ENCODE results near the gene CCDC9.

The CCDC9 gene

DNA sequence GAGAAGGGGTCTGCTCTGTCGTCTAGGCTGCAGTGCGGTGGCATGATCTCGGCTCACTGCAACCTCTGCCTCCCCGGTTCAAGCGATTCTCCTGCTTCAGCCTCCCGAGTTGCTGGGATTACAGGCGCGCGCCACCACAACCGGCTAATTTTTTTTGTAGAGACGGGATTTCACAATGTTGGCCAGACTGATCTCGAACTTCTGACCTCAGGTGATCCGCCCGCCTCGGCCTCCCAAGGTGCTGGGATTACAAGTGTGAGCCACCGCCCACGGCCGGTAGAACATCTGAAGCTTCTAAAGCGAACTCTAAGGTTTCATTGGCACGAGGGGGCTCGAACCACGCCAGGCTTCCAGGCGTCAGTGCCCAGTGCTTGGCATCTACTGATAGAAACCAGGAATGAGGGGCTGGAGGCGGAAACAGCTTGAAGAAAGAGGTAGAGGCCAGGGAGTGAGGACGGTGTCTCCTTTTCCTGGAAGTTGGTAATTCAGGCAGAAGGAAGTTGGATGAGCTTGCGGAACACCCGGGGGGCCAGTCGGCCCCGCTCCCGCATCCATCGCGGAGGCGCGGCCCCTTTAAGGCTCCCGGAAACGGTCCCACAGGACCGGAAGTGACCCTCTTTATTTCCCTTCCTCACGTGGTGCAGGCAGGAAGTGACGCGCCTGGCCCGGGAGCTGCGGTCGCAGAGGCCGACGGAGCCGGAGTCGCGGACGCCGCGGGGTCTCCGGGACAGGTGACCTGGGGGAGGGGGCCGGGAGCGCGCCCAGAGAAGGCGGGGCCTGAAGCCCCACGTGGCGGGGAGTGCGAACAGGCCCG lies at the start of gene CCDC9:
Gene CCDC9 (plus strand): TSS at position 647 of the 814 bp plus-strand sequence. CDS start 1,876 bp downstream, outside the sequence.
- H3K4me3 ChIP-seq (ENCODE audit: low read depth, low read length), result peak within 1 kb of the TSS; percentile 78

DNA sequence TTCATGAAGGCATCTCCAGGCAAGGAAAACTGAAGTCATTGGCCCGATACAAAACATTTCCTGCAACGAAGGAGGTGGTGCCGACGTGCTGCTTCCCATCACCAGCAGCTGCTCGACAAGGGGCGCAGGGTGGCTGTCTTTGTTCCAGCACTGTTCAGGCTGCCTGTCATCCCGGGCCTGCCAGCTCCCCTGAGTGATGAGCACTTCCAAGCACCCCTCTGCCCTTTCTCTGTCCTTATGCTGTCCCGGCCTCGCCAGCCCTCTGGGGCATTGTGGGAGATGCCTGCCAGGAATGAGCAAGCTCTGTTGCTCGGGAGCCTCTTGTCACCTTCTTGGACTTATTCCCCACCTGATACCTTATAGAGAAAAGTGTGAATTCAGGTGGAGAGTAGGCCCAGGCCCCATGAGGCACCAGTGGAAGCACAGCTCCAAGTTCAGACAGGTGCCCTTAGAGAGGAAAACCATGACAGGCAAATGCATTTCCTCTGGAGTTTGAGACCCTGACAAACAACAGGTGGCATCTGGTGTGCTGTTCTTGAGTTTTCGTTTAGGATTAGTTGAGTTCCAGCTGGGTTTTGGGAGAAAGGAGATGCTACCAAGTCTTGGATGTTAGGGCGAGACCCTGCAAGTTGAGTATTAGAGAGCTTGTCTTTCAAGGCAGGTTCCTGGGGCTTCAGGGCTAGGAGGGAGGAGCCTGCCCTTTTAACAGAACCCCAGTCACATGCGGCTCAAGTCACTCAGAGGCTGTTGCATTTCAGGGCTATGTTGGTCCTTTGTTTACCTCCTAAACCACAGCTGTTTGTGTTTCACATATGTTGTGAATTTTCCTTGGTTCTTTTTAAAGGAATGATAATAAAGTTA lies 46.8 kb upstream of the CCDC9 start:
- H3K4me3 ChIP-seq (ENCODE audit: low read depth, low read length), result no peak overlapping the region

DNA sequence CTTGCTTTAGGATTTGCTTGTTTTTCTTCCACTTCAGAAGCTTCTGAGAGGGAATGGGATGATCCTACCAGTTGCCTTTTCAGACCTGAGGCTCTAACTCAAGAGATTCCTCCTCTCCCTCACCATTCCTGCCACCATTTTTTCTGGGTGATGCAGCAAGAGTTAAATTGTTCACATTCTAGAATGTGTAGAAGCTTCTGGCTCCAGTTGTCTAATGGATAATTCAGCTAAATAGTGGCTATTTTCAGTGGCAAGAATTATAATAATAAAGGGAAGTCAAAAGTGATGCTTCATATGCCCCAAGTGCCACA lies 46.2 kb upstream of the CCDC9 start:
- H3K4me3 ChIP-seq (ENCODE audit: low read depth, low read length), result no peak overlapping the region

DNA sequence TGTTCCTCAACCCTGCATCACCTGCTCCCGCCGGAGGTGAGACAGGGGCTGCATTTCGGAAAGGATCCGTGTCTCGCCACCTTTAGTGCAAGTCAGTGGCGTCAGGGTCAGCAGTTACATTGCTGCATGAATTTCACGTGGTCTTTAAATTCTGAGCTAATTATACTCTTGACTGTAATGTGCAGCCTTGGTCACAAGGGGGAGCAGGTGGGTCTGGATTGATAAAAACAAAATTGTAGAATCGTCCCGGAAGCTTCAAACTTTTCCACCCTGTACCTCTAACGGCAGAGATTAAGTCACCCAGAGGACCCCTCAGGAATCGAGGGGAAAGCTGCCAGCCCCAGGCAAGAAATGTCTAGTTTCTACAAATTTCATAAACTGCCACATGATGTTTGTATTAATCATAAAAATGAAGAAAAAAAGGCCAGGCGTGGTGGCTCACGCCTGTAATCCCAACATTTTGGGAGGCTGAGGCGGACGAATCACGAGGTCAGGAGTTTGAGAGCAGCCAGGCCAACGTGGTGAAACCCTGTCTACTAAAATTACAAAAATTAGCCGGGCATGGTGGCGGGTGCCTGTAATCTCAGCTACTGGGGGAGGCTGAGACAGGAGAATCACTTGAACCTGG lies 45.5 kb upstream of the CCDC9 start:
- H3K4me3 ChIP-seq (ENCODE audit: low read depth, low read length), result no peak overlapping the region

DNA sequence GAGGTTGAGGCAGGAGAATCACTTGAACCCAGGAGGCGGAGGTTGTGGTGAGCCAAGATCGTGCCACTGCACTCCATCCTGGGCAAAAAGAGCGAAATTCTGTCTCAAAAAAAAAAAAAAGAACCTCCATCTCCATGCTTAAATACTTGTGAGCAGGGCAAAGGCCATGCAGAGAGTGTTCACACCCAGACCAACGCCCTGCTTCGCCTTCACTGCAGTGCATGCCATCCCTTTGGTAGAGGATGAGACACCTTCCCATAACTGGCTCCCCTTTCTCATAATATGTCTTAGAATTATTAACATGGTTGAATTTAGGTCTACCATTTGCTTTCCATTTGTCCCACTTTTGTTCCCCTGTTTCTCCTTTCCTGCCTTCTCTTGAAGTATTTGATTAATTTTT lies 40.7 kb upstream of the CCDC9 start:
- no peak overlapping the region for H3K4me3 ChIP-seq (ENCODE audit: low read depth, low read length)

- H3K4me3 ChIP-seq (ENCODE audit: low read depth, low read length), result no peak overlapping the region
Observed at GRCh38 chr19:47221080-47221841, 35.1 kb upstream of the CCDC9 start.

- no peak overlapping the region for H3K4me3 ChIP-seq (ENCODE audit: low read depth, low read length)
Observed at GRCh38 chr19:47221890-47222289, 34.4 kb upstream of the CCDC9 start.

DNA sequence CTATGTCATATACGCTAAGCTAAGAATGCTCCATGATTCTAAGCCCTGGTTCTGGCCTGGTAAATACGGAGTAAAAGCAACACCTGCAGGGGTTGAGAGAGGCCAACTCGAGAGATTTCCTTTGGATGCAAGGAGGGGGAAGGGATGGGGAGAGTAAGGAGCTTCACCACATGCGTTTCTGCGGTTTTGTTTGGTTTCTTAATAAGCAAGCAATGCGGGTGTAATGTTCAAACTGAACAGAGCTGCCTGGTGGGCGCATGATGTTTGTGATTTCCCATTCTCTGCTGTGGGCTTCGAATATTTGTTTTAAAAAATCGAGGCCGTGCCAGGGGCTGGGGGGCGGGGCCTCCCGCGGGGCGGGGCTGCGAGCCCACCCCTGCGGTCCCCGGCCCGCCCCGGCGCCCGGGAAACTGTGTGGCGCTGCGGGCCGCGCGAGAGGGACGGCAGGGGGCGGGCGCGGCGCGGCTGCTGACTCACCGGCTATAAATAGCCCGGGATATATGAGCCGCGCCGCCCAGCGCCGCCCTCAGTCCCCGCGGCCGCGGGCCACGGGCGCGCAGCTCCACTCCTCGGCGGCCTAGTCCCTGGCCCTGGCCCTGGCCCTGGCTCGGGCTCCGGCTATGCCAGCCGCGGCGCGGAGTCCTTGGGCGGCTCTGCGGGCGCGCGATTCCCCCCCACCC lies 30.4 kb upstream of the CCDC9 start:
- peak overlapping the region; percentile 35 for H3K4me3 ChIP-seq (ENCODE audit: low read depth, low read length)

GRCh38 chr19:47226426-47227351 lies 29.6 kb upstream of the CCDC9 start:
- peak overlapping the region; percentile 35 for H3K4me3 ChIP-seq (ENCODE audit: low read depth, low read length)

- peak overlapping the region; percentile 40 for H3K4me3 ChIP-seq (ENCODE audit: low read depth, low read length)
Observed at GRCh38 chr19:47227352-47228167, 28.8 kb upstream of the CCDC9 start.

DNA sequence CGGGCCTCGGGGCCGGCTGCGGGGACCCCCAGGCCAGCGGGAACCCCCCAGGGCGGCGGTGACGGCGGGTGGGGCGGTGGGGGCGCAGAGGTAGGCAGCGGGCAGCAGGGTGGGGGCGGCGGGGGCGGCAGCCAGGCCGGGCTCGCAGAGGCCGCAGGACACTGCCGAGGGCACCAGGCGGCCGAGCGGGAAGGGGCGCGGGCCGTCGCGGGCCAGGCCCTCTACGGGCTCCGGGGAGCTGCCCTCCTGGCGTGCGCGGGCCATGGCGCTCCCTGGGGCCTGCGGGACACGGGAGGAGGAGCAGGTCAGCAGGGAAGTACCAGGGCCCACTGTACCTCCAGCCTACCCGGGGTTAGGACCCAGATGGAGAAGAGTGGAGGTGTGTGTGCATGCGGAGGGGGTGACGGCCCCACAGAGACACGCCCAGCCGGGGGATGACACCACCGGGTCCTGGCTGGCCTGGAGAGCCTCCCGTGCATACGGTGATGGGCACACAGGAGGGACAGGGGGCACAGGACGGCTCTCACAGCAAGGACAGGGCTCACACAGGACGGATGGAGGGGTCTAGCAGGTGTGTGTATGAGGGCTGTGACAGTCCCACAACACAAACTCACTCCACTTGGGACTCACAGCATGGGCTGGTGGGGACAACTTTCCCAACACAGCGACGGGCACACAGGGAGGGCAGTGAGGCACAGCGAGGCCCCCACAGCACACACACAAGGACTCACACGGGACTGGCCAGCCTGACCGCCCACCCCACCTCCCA lies 28.0 kb upstream of the CCDC9 start:
- H3K4me3 ChIP-seq (ENCODE audit: low read depth, low read length), result peak overlapping the region; percentile 84

- peak overlapping the region; percentile 84 for H3K4me3 ChIP-seq (ENCODE audit: low read depth, low read length)
Observed at GRCh38 chr19:47228937-47229675, 27.2 kb upstream of the CCDC9 start.

- H3K4me3 ChIP-seq (ENCODE audit: low read depth, low read length), result peak overlapping the region; percentile 84
Observed at GRCh38 chr19:47229676-47230053, 26.7 kb upstream of the CCDC9 start.

DNA sequence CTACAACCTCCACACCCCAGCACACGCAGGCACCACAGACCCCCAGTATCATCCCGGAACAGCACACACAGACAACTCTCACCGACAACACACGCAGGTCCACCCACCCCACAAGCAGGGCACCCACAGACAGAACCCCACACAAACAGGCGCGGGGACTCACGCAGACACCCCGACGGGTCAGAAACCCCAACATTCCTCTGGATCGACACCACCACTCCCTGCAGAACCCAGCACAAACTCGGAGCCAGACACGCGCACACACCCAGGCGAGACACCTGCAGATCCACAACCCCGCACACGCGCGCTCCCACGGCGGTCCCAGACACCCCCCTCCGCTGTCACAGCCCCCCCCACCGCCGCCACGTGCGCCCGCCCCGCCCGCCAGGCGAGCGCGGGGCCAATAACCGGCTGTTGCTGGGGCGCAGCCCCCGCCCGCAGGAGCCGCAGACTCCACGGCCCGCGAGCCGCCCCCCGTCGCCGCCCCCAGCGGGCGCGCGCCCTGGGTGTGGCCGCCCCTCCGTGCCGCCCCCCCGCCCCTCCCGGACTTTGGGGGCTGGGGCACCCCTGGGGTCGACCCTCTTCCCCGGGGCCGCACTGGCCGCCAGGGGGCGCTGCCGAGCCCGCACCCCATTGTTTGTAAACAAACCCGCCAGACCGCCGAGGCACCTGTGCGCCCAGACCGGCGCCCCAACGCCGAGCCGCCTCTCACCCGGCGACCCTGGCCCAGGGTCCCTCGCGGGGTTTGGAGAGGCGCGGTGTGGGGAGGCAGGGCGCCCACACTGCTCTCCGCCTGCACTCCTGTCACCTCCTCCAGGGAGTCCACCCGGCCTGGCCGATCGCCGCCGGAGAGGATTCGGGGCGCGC lies 26.0 kb upstream of the CCDC9 start:
- peak overlapping the region; percentile 84 for H3K4me3 ChIP-seq (ENCODE audit: low read depth, low read length)

GRCh38 chr19:47230921-47231214 lies 25.5 kb upstream of the CCDC9 start, which contains the start of gene BBC3:
Gene BBC3 (minus strand): TSS chr19:47231199. CDS start chr19:47228431, 2,768 bp downstream.
- peak within 1 kb of the TSS; percentile 84 for H3K4me3 ChIP-seq (ENCODE audit: low read depth, low read length)

Measured in iPS-11a (cell line).